Measurements from ENCODE around the gene NDC80. TPM values are rescaled to one million over a fixed set of nuclear protein-coding genes. Genes with fewer than 3 reads are reported as not detected.

Gene NDC80
- total and polyA plus RNA-seq, 9 of the 15 experiments (the other 6 are each of a cell fraction or from before 2014, with no cell fraction given) = 65.2 to 97.9 (median 83.3) TPM

DNA sequence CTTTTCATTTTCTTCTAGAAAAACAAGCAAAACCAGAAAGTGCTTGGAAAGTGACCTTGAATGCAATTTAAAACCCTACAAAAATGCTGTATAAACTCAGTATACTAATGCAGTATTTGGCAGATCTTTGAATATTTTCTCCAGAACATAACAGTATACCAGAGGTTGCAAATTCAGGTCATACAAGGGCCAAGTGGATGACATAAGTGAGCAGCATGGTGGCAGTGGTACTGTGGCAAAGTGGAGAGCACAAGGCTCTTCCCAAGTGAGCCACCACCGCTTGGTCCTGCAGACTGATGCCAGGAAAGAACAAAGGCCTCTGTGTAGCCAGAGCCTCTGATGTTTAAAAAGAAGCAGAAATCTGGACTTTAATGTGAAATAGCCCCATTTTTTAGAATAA, 33.1 kb upstream of the NDC80 start (continued):
- no peak for TF ChIP-seq RUNX1 (IDR thresholded peaks at IDR 0.05; ENCODE audit: low read depth)

DNA sequence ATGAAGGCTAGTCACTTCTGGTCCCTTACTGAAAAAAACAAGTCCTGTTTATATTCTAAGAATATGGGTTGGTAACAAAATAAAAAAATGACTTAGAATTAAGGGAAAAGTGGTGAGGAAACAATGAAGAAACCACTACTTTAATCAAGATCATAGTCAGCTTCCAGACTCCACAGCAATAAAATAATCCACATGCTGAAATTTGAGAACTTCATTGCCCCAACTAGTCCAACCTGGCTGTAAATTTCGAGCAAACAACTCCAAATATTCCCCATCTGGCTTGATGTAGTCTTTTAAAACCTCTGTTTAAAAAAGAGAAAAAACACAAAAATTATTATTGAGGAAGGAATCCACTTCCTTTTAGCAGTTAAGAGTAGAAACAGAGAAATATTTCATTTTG, 32.5 kb upstream of the NDC80 start:
- no peak for FAIRE-seq
- H3K4me2 ChIP-seq (ENCODE audit: insufficient read depth, low read length) = no peak overlapping the region
- no peaks in the 10 kb centered on the region for H3K79me2 ChIP-seq (ENCODE audit: control insufficient read depth, insufficient read depth, low read length)
- no peak overlapping the region for H3K4me3 ChIP-seq
- H3K9me3 ChIP-seq (replicated peaks; ENCODE audit: control insufficient read depth, insufficient read depth, low read depth, low read length) = no peaks in the 10 kb centered on the region
- no peaks in the 10 kb centered on the region for H3K4me1 ChIP-seq (replicated peaks in 1 of 2; ENCODE audit: control insufficient read depth in 2 of 2, insufficient read depth in 2 of 2, low read length in 2 of 2)
- ChIA-PET POLR2A (interaction anchor here (0.7 kb wide), 1 partner anchor 332 kb away, joined by 3 read pairs; no protein-coding TSS in a partner anchor), CTCF (ENCODE audit: low intra/inter-chr PET ratio) (no interaction called here)
- 26% methylated on average over 1 of the region's 1 CpG for WGBS (ENCODE audit: insufficient coverage, low coverage, missing lambda C conversion rate)
- no TSS peak for BruUV-seq (replicated peaks)
- in situ Hi-C loops (cut with MboI) (loop anchor here (5.0 to 25.0 kb wide), 2 partner anchors 427 to 952 kb away; no protein-coding TSS in a partner anchor), intact Hi-C loops (cut with micrococcal nuclease) (no loop called here)
- no peak overlapping the region for H3K27ac ChIP-seq (ENCODE audit: extremely low read depth, low read depth, low read length)
- DNase-seq (ENCODE audit: extremely low read depth in 1 of 4, low spot score in 3 of 4) = no peak
- H3K27me3 ChIP-seq (ENCODE audit: control insufficient read depth in 2 of 2, insufficient read depth in 2 of 2, low read length in 2 of 2) = no peaks in the 10 kb centered on the region
- no peak overlapping the region for H2AFZ ChIP-seq (ENCODE audit: low read depth, low read length)
- H4K20me1 ChIP-seq (replicated peaks; ENCODE audit: control insufficient read depth, insufficient read depth, low read length) = no peaks in the 10 kb centered on the region
- no peaks in the 10 kb centered on the region for H3K9me1 ChIP-seq (ENCODE audit: control insufficient read depth, insufficient read depth, low read length)
- no peak overlapping the region for H3K9ac ChIP-seq (ENCODE audit: insufficient read depth in 1 of 2, low read depth in 2 of 2, low read length in 2 of 2)
- ATAC-seq = no peak
- peaks cover 17% of the 10 kb centered on the region; the same call in 2 of the 3 replicates for H3K36me3 ChIP-seq (ENCODE audit: control insufficient read depth, insufficient read depth, low read length)
- TF ChIP-seq NFRKB (IDR thresholded peaks at IDR 0.05; ENCODE audit: low read depth) (no peak), GTF2F1 (IDR thresholded peaks at IDR 0.05; ENCODE audit: low read depth, low read length) (no peak), HMG20A (CRISPR knock-in tag; conservative IDR thresholded peaks at IDR 0.05) (no peak), GATA2 (CRISPR knock-in tag; IDR thresholded peaks at IDR 0.05) (no peak), ETS2 (tag; IDR thresholded peaks at IDR 0.05; ENCODE audit: borderline replicate concordance, poor library complexity, severe bottlenecking) (no peak), CHD1 (IDR thresholded peaks at IDR 0.05; ENCODE audit: low read length) (no peak), MED1 (CRISPR knock-in tag; IDR thresholded peaks at IDR 0.05; ENCODE audit: borderline replicate concordance) (no peak), HMG20B (CRISPR knock-in tag; IDR thresholded peaks at IDR 0.05) (no peak), ZNF668 (CRISPR knock-in tag; IDR thresholded peaks at IDR 0.05) (no peak)
- TF ChIP-seq, protein P1, sequence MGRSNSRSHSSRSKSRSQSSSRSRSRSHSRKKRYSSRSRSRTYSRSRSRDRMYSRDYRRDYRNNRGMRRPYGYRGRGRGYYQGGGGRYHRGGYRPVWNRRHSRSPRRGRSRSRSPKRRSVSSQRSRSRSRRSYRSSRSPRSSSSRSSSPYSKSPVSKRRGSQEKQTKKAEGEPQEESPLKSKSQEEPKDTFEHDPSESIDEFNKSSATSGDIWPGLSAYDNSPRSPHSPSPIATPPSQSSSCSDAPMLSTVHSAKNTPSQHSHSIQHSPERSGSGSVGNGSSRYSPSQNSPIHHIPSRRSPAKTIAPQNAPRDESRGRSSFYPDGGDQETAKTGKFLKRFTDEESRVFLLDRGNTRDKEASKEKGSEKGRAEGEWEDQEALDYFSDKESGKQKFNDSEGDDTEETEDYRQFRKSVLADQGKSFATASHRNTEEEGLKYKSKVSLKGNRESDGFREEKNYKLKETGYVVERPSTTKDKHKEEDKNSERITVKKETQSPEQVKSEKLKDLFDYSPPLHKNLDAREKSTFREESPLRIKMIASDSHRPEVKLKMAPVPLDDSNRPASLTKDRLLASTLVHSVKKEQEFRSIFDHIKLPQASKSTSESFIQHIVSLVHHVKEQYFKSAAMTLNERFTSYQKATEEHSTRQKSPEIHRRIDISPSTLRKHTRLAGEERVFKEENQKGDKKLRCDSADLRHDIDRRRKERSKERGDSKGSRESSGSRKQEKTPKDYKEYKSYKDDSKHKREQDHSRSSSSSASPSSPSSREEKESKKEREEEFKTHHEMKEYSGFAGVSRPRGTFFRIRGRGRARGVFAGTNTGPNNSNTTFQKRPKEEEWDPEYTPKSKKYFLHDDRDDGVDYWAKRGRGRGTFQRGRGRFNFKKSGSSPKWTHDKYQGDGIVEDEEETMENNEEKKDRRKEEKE (IDR thresholded peaks at IDR 0.05; ENCODE audit: borderline replicate concordance in 1 of 2, control insufficient read depth in 1 of 2, low read depth in 2 of 2, low read length in 1 of 2) = no peak
- TF ChIP-seq, protein P2, sequence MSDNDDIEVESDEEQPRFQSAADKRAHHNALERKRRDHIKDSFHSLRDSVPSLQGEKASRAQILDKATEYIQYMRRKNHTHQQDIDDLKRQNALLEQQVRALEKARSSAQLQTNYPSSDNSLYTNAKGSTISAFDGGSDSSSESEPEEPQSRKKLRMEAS (CRISPR knock-in tag; IDR thresholded peaks at IDR 0.05) = no peak
- TF ChIP-seq, protein P3, sequence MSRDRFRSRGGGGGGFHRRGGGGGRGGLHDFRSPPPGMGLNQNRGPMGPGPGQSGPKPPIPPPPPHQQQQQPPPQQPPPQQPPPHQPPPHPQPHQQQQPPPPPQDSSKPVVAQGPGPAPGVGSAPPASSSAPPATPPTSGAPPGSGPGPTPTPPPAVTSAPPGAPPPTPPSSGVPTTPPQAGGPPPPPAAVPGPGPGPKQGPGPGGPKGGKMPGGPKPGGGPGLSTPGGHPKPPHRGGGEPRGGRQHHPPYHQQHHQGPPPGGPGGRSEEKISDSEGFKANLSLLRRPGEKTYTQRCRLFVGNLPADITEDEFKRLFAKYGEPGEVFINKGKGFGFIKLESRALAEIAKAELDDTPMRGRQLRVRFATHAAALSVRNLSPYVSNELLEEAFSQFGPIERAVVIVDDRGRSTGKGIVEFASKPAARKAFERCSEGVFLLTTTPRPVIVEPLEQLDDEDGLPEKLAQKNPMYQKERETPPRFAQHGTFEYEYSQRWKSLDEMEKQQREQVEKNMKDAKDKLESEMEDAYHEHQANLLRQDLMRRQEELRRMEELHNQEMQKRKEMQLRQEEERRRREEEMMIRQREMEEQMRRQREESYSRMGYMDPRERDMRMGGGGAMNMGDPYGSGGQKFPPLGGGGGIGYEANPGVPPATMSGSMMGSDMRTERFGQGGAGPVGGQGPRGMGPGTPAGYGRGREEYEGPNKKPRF (IDR thresholded peaks at IDR 0.05; ENCODE audit: low read depth, low read length) = no peak
- TF ChIP-seq, protein P4, sequence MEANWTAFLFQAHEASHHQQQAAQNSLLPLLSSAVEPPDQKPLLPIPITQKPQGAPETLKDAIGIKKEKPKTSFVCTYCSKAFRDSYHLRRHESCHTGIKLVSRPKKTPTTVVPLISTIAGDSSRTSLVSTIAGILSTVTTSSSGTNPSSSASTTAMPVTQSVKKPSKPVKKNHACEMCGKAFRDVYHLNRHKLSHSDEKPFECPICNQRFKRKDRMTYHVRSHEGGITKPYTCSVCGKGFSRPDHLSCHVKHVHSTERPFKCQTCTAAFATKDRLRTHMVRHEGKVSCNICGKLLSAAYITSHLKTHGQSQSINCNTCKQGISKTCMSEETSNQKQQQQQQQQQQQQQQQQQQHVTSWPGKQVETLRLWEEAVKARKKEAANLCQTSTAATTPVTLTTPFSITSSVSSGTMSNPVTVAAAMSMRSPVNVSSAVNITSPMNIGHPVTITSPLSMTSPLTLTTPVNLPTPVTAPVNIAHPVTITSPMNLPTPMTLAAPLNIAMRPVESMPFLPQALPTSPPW (CRISPR knock-in tag; IDR thresholded peaks at IDR 0.05) = no peak

Data from K562 (cell line).